Loucy (cell line): ENCODE results near the gene MICU1.

Source experiments
- H2AFZ ChIP-seq: fragments of 200-600 bp; sonication (generic); 2 replicates; pipeline ENCODE4 v1.6.0; 2016; ENCODE audit warnings: antibody characterized with exemption, mild to moderate bottlenecking, low read length, moderate library complexity
- H3F3A ChIP-seq: fragments of 200-600 bp; 2 replicates; pipeline ENCODE4 v1.6.0; 2016; ENCODE audit warnings: antibody characterized with exemption, low read depth, mild to moderate bottlenecking
- H3K27me3 ChIP-seq: fragments of 200-600 bp; sonication (generic); 2 replicates; pipeline ENCODE4 v1.6.1; 2014; ENCODE audit warnings: low read length, mild to moderate bottlenecking; ENCODE audit not compliant: insufficient read depth, poor library complexity, severe bottlenecking
- H3K36me3 ChIP-seq: fragments of 200-600 bp; sonication (generic); 2 replicates; pipeline ENCODE4 v1.6.1; 2016; ENCODE audit warnings: low read length; ENCODE audit not compliant: insufficient read depth
- H3K4me1 ChIP-seq: fragments of 200-600 bp; sonication (generic); 2 replicates; pipeline ENCODE4 v1.5.1; 2014; ENCODE audit warnings: low read length, mild to moderate bottlenecking; ENCODE audit not compliant: insufficient read depth, poor library complexity, severe bottlenecking
- H3K4me2 ChIP-seq: fragments of 200-600 bp; sonication (generic); 2 replicates; pipeline ENCODE4 v1.6.0; 2014; ENCODE audit warnings: antibody characterized with exemption, low read length, low read depth, mild to moderate bottlenecking; ENCODE audit not compliant: poor library complexity, severe bottlenecking
- H3K4me3 ChIP-seq: fragments of 200-600 bp; sonication (generic); 2 replicates; pipeline ENCODE4 v1.5.1; 2014; ENCODE audit warnings: low read length, mild to moderate bottlenecking, mixed read lengths; ENCODE audit not compliant: poor library complexity, severe bottlenecking
- H3K79me2 ChIP-seq: fragments of 200-600 bp; sonication (generic); 2 replicates; pipeline ENCODE4 v1.6.1; 2014; ENCODE audit warnings: low read length; ENCODE audit not compliant: insufficient read depth
- H3K9ac ChIP-seq: fragments of 200-600 bp; sonication (generic); 2 replicates; pipeline ENCODE4 v1.6.0; 2014; ENCODE audit warnings: mild to moderate bottlenecking, low read depth, low read length, moderate library complexity; ENCODE audit not compliant: poor library complexity, severe bottlenecking
- H3K9me2 ChIP-seq: fragments of 200-600 bp; sonication (generic); replicated peaks from 2 replicates; pipeline ENCODE4 v1.6.1; 2016; ENCODE audit warnings: low read depth, low read length, mixed read lengths
- H3K9me3 ChIP-seq: fragments of 200-600 bp; sonication (generic); 2 replicates; pipeline ENCODE4 v1.6.1; 2014; ENCODE audit warnings: mild to moderate bottlenecking, antibody characterized with exemption, low read length, low read depth; ENCODE audit not compliant: insufficient read depth
- H4K20me1 ChIP-seq: fragments of 200-600 bp; sonication (generic); 2 replicates; pipeline ENCODE4 v1.6.0; 2014; ENCODE audit warnings: antibody characterized with exemption, low read length, mild to moderate bottlenecking; ENCODE audit not compliant: insufficient read depth, poor library complexity, severe bottlenecking
- EZH2phosphoT487 ChIP-seq: fragments of 200-600 bp; IDR thresholded peaks from 2 replicates; pipeline ENCODE4 v1.6.1; 2018; ENCODE audit warnings: antibody characterized with exemption, mild to moderate bottlenecking, moderate library complexity, borderline replicate concordance
- TF ChIP-seq, protein P1 (sequence below): fragments of 200-600 bp; sonication (generic); conservative IDR thresholded peaks from 2 replicates; pipeline ENCODE4 v1.5.1; 2014; ENCODE audit warnings: mild to moderate bottlenecking, antibody characterized with exemption, low read length

The MICU1 gene

DNA sequence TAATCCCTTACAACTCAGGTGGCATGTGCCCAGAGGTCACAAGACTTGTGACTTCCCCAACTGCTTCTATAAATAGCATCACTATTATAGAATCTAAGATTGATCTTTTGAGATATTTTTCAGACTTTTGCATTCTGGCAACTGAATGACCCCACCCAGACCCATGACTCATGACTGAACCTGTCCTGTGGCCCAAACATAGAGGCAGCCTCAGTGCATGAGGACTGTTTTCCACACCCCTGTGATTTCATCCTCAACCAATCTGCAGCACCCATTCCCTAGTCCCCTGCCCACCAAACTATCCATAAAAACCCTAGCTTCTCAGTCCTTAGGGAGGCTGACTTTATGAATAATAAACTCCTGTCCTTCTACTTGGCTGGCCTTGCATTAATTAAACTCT is 84.5 kb downstream of the MICU1 start:
- Histone ChIP-seq H3K9ac (no peak overlapping the region), H3K9me2 (no peaks in the 10 kb centered on the region), H3F3A (no peaks in the 10 kb centered on the region), H3K27me3 (no peaks in the 10 kb centered on the region), H3K79me2 (no peaks in the 10 kb centered on the region), H3K36me3 (peaks cover 26% of the 10 kb centered on the region), H3K4me2 (no peak overlapping the region), H3K4me3 (no peak overlapping the region), H3K9me3 (peaks cover 21% of the 10 kb centered on the region; the same call in 1 of the 2 replicates), H2AFZ (no peak overlapping the region), H4K20me1 (no peaks in the 10 kb centered on the region), H3K4me1 (peaks cover 6% of the 10 kb centered on the region)
- TF ChIP-seq EZH2phosphoT487 = no peak
- TF ChIP-seq, protein P1, sequence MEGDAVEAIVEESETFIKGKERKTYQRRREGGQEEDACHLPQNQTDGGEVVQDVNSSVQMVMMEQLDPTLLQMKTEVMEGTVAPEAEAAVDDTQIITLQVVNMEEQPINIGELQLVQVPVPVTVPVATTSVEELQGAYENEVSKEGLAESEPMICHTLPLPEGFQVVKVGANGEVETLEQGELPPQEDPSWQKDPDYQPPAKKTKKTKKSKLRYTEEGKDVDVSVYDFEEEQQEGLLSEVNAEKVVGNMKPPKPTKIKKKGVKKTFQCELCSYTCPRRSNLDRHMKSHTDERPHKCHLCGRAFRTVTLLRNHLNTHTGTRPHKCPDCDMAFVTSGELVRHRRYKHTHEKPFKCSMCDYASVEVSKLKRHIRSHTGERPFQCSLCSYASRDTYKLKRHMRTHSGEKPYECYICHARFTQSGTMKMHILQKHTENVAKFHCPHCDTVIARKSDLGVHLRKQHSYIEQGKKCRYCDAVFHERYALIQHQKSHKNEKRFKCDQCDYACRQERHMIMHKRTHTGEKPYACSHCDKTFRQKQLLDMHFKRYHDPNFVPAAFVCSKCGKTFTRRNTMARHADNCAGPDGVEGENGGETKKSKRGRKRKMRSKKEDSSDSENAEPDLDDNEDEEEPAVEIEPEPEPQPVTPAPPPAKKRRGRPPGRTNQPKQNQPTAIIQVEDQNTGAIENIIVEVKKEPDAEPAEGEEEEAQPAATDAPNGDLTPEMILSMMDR = no peak

DNA sequence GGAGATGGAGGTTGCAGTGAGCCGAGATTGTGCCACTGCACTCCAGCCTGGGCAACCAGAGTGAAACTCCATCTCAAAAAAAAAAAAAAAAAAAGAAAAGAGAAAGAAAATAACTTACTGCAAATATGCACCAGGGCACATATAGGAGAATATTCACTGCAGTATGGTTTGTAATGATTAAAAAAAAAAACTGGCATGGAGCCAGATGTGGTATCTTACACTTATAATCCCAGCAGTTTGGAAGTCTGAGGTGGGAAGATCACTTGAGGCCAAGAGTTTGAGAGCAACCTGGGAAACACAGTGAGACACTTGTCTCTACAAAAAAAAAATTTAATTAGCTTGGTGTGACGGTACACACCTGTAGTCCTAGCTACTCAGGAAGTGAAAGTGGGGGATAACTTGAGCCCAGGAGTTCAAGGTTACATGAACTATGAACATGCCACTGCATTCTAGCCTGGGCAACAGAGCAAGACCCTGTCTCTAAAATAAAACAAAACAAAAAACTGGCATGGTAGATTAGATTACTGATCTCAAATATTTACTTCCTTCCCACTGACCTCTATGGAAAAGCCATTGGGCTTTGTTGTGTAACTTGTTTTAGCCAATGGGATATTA is 85.6 kb downstream of the MICU1 start:
- Histone ChIP-seq H3K9ac (no peak overlapping the region), H3K9me3 (peaks cover 21% of the 10 kb centered on the region; the same call in 1 of the 2 replicates), H4K20me1 (no peaks in the 10 kb centered on the region), H3K79me2 (no peaks in the 10 kb centered on the region), H2AFZ (no peak overlapping the region), H3K27me3 (no peaks in the 10 kb centered on the region), H3K9me2 (no peaks in the 10 kb centered on the region), H3K4me1 (peaks cover 6% of the 10 kb centered on the region), H3K4me2 (no peak overlapping the region), H3K4me3 (no peak overlapping the region), H3K36me3 (peaks cover 26% of the 10 kb centered on the region), H3F3A (no peaks in the 10 kb centered on the region)
- TF ChIP-seq EZH2phosphoT487 = no peak
- TF ChIP-seq, protein P1 = no peak

- Histone ChIP-seq H3K9me3 (peaks cover 21% of the 10 kb centered on the region; the same call in 1 of the 2 replicates), H2AFZ (no peak overlapping the region)
- TF ChIP-seq, protein P1 = no peak
- no peak for TF ChIP-seq EZH2phosphoT487
Measured at GRCh38 chr10:72539137-72539536, 86.7 kb downstream of the MICU1 start.

More at GRCh38 chr10:72539137-72539536, 86.7 kb downstream of the MICU1 start:
- H3K27me3 ChIP-seq = no peaks in the 10 kb centered on the region
- H3K4me3 ChIP-seq = no peak overlapping the region
- no peaks in the 10 kb centered on the region for H3F3A ChIP-seq
- no peaks in the 10 kb centered on the region for H3K9me2 ChIP-seq
- no peak overlapping the region for H3K9ac ChIP-seq
- H3K4me1 ChIP-seq = peaks cover 6% of the 10 kb centered on the region
- no peaks in the 10 kb centered on the region for H4K20me1 ChIP-seq
- no peaks in the 10 kb centered on the region for H3K79me2 ChIP-seq
- H3K4me2 ChIP-seq = no peak overlapping the region
- H3K36me3 ChIP-seq = peaks cover 26% of the 10 kb centered on the region
